ENCODE measurements around the gene GUCY1A2. TPM values are rescaled to one million over a fixed set of nuclear protein-coding genes. Genes with fewer than 3 reads are reported as not detected.
"Not testable (repeated sequence)": the region's sequence is repeated elsewhere in the genome, so short reads cannot be mapped to it uniquely, and the experiment has no call there.

Gene GUCY1A2
- total and polyA plus RNA-seq, 7 donors: 0.57 to 18.5 (median 9.4) TPM

- DNase-seq (no peak), ATAC-seq (no peak)
- Histone ChIP-seq H3K4me1 (no peaks in the 10 kb centered on the region), H3K4me3 (no peak overlapping the region), H3K36me3 (ENCODE audit: insufficient read depth in 1 of 2, low read depth in 1 of 2) (no peaks in the 10 kb centered on the region), H3K27me3 (ENCODE audit: insufficient read depth in 3 of 3, low read length in 2 of 3) (no peaks in the 10 kb centered on the region), H3K27ac (no peak overlapping the region), H3K9me3 (peaks cover 8% of the 10 kb centered on the region)
- TF ChIP-seq CTCF (IDR thresholded peaks at IDR 0.05): no peak
- WGBS, 3 donors: 0 to 83% (median 39%) methylated on average over 2 of the region's 2 CpGs
- intact Hi-C loops (cut with DNase I): no loop called here
Measured at GRCh38 chr11:106904826-106905225, 113.5 kb downstream of the GUCY1A2 start.

GRCh38 chr11:106889718-106890117 is 128.6 kb downstream of the GUCY1A2 start:
- no peak for TF ChIP-seq CTCF (IDR thresholded peaks at IDR 0.05)

GRCh38 chr11:106888386-106888785 is 129.9 kb downstream of the GUCY1A2 start:
- Histone ChIP-seq H3K36me3 (ENCODE audit: insufficient read depth in 1 of 2, low read depth in 1 of 2) (no peaks in the 10 kb centered on the region), H3K4me3 (no peak overlapping the region), H3K9me3 (no peaks in the 10 kb centered on the region), H3K27me3 (ENCODE audit: insufficient read depth in 3 of 3, low read length in 2 of 3) (no peaks in the 10 kb centered on the region), H3K27ac (no peak overlapping the region), H3K4me1 (no peaks in the 10 kb centered on the region)
- DNase-seq (no peak), ATAC-seq (no peak)
- intact Hi-C loops (cut with DNase I): no loop called here
- TF ChIP-seq CTCF (IDR thresholded peaks at IDR 0.05): no peak
- 80 to 87% (median 86%) methylated on average over 5 of the region's 5 CpGs for WGBS, 3 donors

More at GRCh38 chr11:106889718-106890117, 128.6 kb downstream of the GUCY1A2 start:
- no peaks in the 10 kb centered on the region for H3K4me1 ChIP-seq
- intact Hi-C loops (cut with DNase I): no loop called here
- H3K36me3 ChIP-seq (ENCODE audit: insufficient read depth in 1 of 2, low read depth in 1 of 2): no peaks in the 10 kb centered on the region
- H3K27me3 ChIP-seq (ENCODE audit: insufficient read depth in 3 of 3, low read length in 2 of 3): no peaks in the 10 kb centered on the region
- no peak overlapping the region for H3K4me3 ChIP-seq
- ATAC-seq: no peak
- H3K9me3 ChIP-seq: no peaks in the 10 kb centered on the region
- no peak overlapping the region for H3K27ac ChIP-seq
- 95 to 97% (median 96%) methylated on average over 1 of the region's 1 CpG for WGBS, 3 donors
- DNase-seq: no peak

- H3K36me3 ChIP-seq (ENCODE audit: insufficient read depth in 1 of 2, low read depth in 1 of 2); H3K4me1 ChIP-seq; H3K27ac ChIP-seq; ATAC-seq; DNase-seq; H3K9me3 ChIP-seq; H3K27me3 ChIP-seq (ENCODE audit: insufficient read depth in 3 of 3, low read length in 2 of 3); intact Hi-C loops (cut with DNase I); H3K4me3 ChIP-seq: not testable (repeated sequence)
- WGBS, 3 donors: 72 to 93% (median 88%) methylated on average over 5 of the region's 5 CpGs
Measured at GRCh38 chr11:106883693-106884092, 134.6 kb downstream of the GUCY1A2 start.

- TF ChIP-seq CTCF (IDR thresholded peaks at IDR 0.05): no peak
- H3K36me3 ChIP-seq (ENCODE audit: insufficient read depth in 1 of 2, low read depth in 1 of 2): no peaks in the 10 kb centered on the region
- 75 to 82% (median 78%) methylated on average over 7 of the region's 7 CpGs for WGBS, 3 donors
- H3K9me3 ChIP-seq: no peaks in the 10 kb centered on the region
- ATAC-seq: no peak
- DNase-seq: no peak
- H3K27ac ChIP-seq: no peak overlapping the region
- H3K27me3 ChIP-seq (ENCODE audit: insufficient read depth in 3 of 3, low read length in 2 of 3): no peaks in the 10 kb centered on the region
- no peak overlapping the region for H3K4me3 ChIP-seq
- no peaks in the 10 kb centered on the region for H3K4me1 ChIP-seq
- intact Hi-C loops (cut with DNase I): no loop called here
Measured at GRCh38 chr11:106879832-106880546, 138.3 kb downstream of the GUCY1A2 start.

Data from psoas muscle (tissue), 8 donors.